GM12878 (cell line): ENCODE measurements around the gene SLC29A1. TPM values are rescaled to one million over a fixed set of nuclear protein-coding genes. Genes with fewer than 3 reads are reported as not detected.

ENCODE experiments used
- CBX5 ChIP-seq: sonication (generic); IDR thresholded peaks from 2 replicates; pipeline ENCODE4 v1.6.1; 2016; ENCODE audit warnings: low read depth, moderate library complexity, mild to moderate bottlenecking, inconsistent platforms
- KAT2A ChIP-seq: conservative IDR thresholded peaks from 2 replicates; pipeline ENCODE4 v1.6.1; 2011; ENCODE audit warnings: low read depth, low read length; ENCODE audit not compliant: control insufficient read depth
- KDM1A ChIP-seq: fragments of 200-600 bp; sonication (generic); IDR thresholded peaks from 2 replicates; pipeline ENCODE4 v1.6.1; 2016; ENCODE audit warnings: borderline replicate concordance
- POLR2AphosphoS2 ChIP-seq: IDR thresholded peaks from 2 replicates; pipeline ENCODE4 v1.6.1; 2011; ENCODE audit warnings: low read depth, mild to moderate bottlenecking, low read length, improper control_type of control experiment, moderate library complexity
- POLR2AphosphoS5 ChIP-seq: IDR thresholded peaks from 2 replicates; pipeline ENCODE4 v1.6.1; 2011; ENCODE audit warnings: mild to moderate bottlenecking, low read length, inconsistent platforms
- SMAD1 ChIP-seq: fragments of 450-650 bp; IDR thresholded peaks from 2 replicates; pipeline ENCODE4 v1.6.1; 2018; ENCODE audit warnings: mild to moderate bottlenecking, low read depth; ENCODE audit not compliant: partially characterized antibody
- SMAD5 ChIP-seq: IDR thresholded peaks from 2 replicates; pipeline ENCODE4 v1.6.1; 2016; ENCODE audit warnings: antibody characterized with exemption, low read depth
- SMC3 ChIP-seq: IDR thresholded peaks from 2 replicates; pipeline ENCODE4 v1.6.1; 2011; ENCODE audit warnings: low read length, improper control_type of control experiment, borderline replicate concordance
- TAF1 ChIP-seq: IDR thresholded peaks from 2 replicates; pipeline ENCODE4 v1.6.1; 2011; ENCODE audit warnings: mild to moderate bottlenecking, low read depth, low read length, borderline replicate concordance
- ZSCAN29 ChIP-seq: fragments of 450-650 bp; IDR thresholded peaks from 2 replicates; pipeline ENCODE4 v1.6.1; 2017; ENCODE audit warnings: mild to moderate bottlenecking, moderate library complexity
- polyA plus RNA-seq, 11 experiments: library from polyadenylated mRNA; depleted of rRNA in 4 of 11; unstranded in 6 of 11; stranded (reverse) in 5 of 11; fragments of >200 nt; fragmentation: Nextera tagmentation in 4 of 11; fragmentation: Illumina TruSeq in 1 of 11; extraction: Ambion mirVana in 4 of 11; extraction: Trizol in 1 of 11; gene quantifications; 1 replicate in 1 of 11; 2 replicates in 10 of 11; pipeline versions ENCODE4 v1.2.1 to v1.2.3, GENCODE V29; 2011 to 2016; ENCODE audit warnings: inconsistent platforms in 2 of 11, missing spikeins in 2 of 11, low read depth in 1 of 11
- total RNA-seq, 4 experiments: library from RNA; depleted of rRNA in 3 of 4; stranded (reverse); fragments of >200 nt in 3 of 4; fragmentation: Illumina TruSeq in 1 of 4; extraction: Trizol in 1 of 4; gene quantifications; 2 replicates each; pipeline versions ENCODE4 v1.2.1 to v1.2.3, GENCODE V29; 2013 to 2021
- TF ChIP-seq, protein P1 (sequence below): fragments of 450-650 bp; formaldehyde crosslinking; IDR thresholded peaks from 2 replicates; pipeline ENCODE4 v1.4.0; 2022; ENCODE audit warnings: mild to moderate bottlenecking, moderate library complexity
- TF ChIP-seq, protein P2 (sequence below): fragments of 450-650 bp; IDR thresholded peaks from 2 replicates; pipeline ENCODE4 v1.6.1; 2017; ENCODE audit warnings: mild to moderate bottlenecking
- TF ChIP-seq, protein P3 (sequence below): fragments of 450-650 bp; IDR thresholded peaks from 2 replicates; pipeline ENCODE4 v1.6.1; 2016; ENCODE audit warnings: mild to moderate bottlenecking, moderate library complexity, borderline replicate concordance
- TF ChIP-seq, protein P4 (sequence below): IDR thresholded peaks from 2 replicates; pipeline ENCODE4 v1.6.1; 2012; ENCODE audit warnings: low read depth, low read length, improper control_type of control experiment
- TF ChIP-seq, protein P5 (sequence below): IDR thresholded peaks from 2 replicates; pipeline ENCODE4 v1.6.1; 2011; ENCODE audit warnings: borderline replicate concordance, low read depth, mild to moderate bottlenecking, moderate library complexity, low read length; ENCODE audit not compliant: insufficient read depth, poor library complexity, severe bottlenecking

SLC29A1 gene
- total and polyA plus RNA-seq, 10 of the 15 experiments (the other 5 are each of a cell fraction or from before 2014, with no cell fraction given) = 10.0 to 132 (median 93.4) TPM

DNA sequence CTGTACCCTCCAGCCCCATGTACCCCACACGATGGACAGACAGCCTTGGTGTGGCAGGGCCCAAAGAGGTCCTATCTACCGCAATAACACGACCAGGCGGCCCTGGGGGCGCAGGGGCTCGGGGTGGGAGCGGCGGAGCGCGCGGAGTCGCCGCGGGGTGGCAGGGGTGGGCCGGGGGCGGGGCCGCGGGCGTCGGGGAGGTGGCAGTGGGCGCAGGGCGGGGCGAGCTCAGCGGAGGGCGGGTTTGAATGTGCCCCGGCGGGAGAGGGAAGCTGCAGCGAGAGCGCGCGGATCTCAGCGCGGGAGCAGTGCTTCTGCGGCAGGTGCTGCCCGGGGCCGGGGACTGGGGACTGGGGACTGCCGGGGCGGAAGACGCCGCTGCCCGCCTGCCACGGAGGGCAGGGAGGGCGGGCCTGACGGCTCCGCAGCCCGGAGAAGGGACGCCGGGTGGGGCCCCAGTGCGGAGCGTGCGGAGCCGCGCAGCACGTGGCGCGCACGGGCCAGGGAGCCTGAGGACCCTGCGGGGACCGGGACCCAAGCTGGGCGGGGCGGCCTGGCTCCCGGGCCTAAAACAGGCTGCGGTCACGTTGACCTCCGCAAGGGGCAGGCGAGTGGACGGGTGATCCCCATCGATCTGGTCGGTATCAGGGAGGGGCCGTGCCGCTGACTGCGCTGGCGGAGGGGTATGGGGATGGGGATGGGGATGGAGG, at the start of gene SLC29A1 (continued):
- TF ChIP-seq, protein P1, sequence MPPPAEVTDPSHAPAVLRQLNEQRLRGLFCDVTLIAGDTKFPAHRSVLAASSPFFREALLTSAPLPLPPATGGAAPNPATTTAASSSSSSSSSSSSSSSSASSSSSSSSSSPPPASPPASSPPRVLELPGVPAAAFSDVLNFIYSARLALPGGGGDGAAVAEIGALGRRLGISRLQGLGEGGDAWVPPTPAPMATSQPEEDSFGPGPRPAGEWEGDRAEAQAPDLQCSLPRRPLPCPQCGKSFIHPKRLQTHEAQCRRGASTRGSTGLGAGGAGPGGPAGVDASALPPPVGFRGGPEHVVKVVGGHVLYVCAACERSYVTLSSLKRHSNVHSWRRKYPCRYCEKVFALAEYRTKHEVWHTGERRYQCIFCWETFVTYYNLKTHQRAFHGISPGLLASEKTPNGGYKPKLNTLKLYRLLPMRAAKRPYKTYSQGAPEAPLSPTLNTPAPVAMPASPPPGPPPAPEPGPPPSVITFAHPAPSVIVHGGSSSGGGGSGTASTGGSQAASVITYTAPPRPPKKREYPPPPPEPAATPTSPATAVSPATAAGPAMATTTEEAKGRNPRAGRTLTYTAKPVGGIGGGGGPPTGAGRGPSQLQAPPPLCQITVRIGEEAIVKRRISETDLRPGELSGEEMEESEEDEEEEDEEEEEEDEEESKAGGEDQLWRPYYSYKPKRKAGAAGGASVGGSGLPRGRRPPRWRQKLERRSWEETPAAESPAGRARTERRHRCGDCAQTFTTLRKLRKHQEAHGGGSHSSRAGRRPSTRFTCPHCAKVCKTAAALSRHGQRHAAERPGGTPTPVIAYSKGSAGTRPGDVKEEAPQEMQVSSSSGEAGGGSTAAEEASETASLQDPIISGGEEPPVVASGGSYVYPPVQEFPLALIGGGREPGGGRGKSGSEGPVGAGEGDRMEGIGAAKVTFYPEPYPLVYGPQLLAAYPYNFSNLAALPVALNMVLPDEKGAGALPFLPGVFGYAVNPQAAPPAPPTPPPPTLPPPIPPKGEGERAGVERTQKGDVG (CRISPR knock-in tag) = no peak
- no peak for TF ChIP-seq TAF1
- no peak for TF ChIP-seq CBX5
- peak; percentile 46; the same call in 1 of the 2 replicates for TF ChIP-seq POLR2AphosphoS2
- peak; percentile 50; the same call in 1 of the 2 replicates for TF ChIP-seq POLR2AphosphoS5
- TF ChIP-seq, protein P2, sequence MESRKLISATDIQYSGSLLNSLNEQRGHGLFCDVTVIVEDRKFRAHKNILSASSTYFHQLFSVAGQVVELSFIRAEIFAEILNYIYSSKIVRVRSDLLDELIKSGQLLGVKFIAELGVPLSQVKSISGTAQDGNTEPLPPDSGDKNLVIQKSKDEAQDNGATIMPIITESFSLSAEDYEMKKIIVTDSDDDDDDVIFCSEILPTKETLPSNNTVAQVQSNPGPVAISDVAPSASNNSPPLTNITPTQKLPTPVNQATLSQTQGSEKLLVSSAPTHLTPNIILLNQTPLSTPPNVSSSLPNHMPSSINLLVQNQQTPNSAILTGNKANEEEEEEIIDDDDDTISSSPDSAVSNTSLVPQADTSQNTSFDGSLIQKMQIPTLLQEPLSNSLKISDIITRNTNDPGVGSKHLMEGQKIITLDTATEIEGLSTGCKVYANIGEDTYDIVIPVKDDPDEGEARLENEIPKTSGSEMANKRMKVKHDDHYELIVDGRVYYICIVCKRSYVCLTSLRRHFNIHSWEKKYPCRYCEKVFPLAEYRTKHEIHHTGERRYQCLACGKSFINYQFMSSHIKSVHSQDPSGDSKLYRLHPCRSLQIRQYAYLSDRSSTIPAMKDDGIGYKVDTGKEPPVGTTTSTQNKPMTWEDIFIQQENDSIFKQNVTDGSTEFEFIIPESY = no peak
- TF ChIP-seq, protein P3, sequence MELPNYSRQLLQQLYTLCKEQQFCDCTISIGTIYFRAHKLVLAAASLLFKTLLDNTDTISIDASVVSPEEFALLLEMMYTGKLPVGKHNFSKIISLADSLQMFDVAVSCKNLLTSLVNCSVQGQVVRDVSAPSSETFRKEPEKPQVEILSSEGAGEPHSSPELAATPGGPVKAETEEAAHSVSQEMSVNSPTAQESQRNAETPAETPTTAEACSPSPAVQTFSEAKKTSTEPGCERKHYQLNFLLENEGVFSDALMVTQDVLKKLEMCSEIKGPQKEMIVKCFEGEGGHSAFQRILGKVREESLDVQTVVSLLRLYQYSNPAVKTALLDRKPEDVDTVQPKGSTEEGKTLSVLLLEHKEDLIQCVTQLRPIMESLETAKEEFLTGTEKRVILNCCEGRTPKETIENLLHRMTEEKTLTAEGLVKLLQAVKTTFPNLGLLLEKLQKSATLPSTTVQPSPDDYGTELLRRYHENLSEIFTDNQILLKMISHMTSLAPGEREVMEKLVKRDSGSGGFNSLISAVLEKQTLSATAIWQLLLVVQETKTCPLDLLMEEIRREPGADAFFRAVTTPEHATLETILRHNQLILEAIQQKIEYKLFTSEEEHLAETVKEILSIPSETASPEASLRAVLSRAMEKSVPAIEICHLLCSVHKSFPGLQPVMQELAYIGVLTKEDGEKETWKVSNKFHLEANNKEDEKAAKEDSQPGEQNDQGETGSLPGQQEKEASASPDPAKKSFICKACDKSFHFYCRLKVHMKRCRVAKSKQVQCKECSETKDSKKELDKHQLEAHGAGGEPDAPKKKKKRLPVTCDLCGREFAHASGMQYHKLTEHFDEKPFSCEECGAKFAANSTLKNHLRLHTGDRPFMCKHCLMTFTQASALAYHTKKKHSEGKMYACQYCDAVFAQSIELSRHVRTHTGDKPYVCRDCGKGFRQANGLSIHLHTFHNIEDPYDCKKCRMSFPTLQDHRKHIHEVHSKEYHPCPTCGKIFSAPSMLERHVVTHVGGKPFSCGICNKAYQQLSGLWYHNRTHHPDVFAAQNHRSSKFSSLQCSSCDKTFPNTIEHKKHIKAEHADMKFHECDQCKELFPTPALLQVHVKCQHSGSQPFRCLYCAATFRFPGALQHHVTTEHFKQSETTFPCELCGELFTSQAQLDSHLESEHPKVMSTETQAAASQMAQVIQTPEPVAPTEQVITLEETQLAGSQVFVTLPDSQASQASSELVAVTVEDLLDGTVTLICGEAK = no peak
- TF ChIP-seq SMAD1 = no peak
- TF ChIP-seq SMC3 = no peak
- no peak for TF ChIP-seq ZSCAN29
- no peak for TF ChIP-seq KDM1A
- TF ChIP-seq KAT2A = no peak
- TF ChIP-seq, protein P4, sequence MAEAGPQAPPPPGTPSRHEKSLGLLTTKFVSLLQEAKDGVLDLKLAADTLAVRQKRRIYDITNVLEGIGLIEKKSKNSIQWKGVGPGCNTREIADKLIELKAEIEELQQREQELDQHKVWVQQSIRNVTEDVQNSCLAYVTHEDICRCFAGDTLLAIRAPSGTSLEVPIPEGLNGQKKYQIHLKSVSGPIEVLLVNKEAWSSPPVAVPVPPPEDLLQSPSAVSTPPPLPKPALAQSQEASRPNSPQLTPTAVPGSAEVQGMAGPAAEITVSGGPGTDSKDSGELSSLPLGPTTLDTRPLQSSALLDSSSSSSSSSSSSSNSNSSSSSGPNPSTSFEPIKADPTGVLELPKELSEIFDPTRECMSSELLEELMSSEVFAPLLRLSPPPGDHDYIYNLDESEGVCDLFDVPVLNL = peak; percentile 70
- TF ChIP-seq SMAD5 = no peak
- TF ChIP-seq, protein P5, sequence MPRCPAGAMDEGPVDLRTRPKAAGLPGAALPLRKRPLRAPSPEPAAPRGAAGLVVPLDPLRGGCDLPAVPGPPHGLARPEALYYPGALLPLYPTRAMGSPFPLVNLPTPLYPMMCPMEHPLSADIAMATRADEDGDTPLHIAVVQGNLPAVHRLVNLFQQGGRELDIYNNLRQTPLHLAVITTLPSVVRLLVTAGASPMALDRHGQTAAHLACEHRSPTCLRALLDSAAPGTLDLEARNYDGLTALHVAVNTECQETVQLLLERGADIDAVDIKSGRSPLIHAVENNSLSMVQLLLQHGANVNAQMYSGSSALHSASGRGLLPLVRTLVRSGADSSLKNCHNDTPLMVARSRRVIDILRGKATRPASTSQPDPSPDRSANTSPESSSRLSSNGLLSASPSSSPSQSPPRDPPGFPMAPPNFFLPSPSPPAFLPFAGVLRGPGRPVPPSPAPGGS = no peak
